ENCODE results near the gene AVEN. TPM values are rescaled to one million over a fixed set of nuclear protein-coding genes. Genes with fewer than 3 reads are reported as not detected.
A peak's percentile ranks its signal among the peaks of the same experiment; 100 is the strongest.

Gene AVEN
- total and polyA plus RNA-seq, 2 experiments from 2014 or later: 7.7 to 10.3 TPM

DNA sequence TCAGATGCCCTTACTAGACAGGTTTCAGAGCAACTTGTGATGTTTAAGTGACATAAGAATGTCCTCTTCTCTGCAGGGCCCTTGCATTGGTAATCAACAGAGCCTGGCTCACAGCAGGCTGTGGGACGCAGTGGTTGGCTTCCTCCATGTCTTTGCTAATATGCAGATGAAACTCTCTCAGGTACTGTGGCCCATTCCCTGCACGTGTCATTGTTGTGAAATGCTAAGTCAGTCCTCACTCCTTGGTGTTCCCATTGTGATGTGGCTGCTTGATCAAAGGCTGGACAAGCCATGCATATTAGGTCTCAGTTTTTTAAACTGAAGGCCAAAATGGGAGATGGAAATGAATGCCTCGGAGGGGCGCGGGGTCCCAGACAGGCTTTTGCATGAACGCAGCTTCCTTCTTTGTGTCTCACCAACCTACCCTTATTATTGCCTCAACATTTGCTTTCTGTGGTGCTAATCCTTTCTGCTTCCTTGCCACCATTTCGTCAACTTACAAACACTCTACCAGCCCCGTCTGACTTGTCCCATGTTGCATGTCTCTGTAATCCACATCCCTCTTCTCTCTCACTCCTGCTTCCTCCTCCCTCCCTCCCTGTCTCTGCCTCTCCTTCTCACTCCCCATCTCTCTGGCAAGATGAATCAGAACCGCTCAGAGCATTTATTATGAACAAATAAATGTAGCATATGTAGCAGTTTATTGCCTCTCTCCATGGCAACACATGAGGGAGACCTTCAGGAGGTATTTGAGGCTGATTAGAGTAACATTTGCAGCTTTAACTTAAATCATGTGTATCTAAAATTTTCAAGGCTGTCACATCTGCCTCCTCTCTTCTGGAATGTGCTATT lies 203.9 kb downstream of the AVEN start (continued):
- TF ChIP-seq, protein P1, sequence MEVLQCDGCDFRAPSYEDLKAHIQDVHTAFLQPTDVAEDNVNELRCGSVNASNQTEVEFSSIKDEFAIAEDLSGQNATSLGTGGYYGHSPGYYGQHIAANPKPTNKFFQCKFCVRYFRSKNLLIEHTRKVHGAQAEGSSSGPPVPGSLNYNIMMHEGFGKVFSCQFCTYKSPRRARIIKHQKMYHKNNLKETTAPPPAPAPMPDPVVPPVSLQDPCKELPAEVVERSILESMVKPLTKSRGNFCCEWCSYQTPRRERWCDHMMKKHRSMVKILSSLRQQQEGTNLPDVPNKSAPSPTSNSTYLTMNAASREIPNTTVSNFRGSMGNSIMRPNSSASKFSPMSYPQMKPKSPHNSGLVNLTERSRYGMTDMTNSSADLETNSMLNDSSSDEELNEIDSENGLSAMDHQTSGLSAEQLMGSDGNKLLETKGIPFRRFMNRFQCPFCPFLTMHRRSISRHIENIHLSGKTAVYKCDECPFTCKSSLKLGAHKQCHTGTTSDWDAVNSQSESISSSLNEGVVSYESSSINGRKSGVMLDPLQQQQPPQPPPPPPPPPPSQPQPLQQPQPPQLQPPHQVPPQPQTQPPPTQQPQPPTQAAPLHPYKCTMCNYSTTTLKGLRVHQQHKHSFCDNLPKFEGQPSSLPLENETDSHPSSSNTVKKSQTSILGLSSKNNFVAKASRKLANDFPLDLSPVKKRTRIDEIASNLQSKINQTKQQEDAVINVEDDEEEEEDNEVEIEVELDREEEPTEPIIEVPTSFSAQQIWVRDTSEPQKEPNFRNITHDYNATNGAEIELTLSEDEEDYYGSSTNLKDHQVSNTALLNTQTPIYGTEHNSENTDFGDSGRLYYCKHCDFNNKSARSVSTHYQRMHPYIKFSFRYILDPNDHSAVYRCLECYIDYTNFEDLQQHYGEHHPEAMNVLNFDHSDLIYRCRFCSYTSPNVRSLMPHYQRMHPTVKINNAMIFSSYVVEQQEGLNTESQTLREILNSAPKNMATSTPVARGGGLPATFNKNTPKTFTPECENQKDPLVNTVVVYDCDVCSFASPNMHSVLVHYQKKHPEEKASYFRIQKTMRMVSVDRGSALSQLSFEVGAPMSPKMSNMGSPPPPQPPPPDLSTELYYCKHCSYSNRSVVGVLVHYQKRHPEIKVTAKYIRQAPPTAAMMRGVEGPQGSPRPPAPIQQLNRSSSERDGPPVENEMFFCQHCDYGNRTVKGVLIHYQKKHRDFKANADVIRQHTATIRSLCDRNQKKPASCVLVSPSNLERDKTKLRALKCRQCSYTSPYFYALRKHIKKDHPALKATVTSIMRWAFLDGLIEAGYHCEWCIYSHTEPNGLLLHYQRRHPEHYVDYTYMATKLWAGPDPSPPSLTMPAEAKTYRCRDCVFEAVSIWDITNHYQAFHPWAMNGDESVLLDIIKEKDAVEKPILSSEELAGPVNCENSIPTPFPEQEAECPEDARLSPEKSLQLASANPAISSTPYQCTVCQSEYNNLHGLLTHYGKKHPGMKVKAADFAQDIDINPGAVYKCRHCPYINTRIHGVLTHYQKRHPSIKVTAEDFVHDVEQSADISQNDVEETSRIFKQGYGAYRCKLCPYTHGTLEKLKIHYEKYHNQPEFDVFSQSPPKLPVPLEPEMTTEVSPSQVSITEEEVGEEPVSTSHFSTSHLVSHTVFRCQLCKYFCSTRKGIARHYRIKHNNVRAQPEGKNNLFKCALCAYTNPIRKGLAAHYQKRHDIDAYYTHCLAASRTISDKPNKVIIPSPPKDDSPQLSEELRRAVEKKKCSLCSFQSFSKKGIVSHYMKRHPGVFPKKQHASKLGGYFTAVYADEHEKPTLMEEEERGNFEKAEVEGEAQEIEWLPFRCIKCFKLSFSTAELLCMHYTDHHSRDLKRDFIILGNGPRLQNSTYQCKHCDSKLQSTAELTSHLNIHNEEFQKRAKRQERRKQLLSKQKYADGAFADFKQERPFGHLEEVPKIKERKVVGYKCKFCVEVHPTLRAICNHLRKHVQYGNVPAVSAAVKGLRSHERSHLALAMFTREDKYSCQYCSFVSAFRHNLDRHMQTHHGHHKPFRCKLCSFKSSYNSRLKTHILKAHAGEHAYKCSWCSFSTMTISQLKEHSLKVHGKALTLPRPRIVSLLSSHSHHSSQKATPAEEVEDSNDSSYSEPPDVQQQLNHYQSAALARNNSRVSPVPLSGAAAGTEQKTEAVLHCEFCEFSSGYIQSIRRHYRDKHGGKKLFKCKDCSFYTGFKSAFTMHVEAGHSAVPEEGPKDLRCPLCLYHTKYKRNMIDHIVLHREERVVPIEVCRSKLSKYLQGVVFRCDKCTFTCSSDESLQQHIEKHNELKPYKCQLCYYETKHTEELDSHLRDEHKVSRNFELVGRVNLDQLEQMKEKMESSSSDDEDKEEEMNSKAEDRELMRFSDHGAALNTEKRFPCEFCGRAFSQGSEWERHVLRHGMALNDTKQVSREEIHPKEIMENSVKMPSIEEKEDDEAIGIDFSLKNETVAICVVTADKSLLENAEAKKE (CRISPR knock-in tag; IDR thresholded peaks at IDR 0.05): peak; percentile 90
- TF ChIP-seq EZH2phosphoT487 (IDR thresholded peaks at IDR 0.05; ENCODE audit: unreplicated experiment) (no peak), STAT1 (IDR thresholded peaks at IDR 0.05; ENCODE audit: unreplicated experiment) (no peak), POLR2AphosphoS5 (IDR thresholded peaks at IDR 0.05; ENCODE audit: low read depth) (no peak), NANOG (IDR thresholded peaks at IDR 0.05; ENCODE audit: borderline replicate concordance) (0 out of 2 replicates have a peak, but pooled peaks have one; percentile 26)

DNA sequence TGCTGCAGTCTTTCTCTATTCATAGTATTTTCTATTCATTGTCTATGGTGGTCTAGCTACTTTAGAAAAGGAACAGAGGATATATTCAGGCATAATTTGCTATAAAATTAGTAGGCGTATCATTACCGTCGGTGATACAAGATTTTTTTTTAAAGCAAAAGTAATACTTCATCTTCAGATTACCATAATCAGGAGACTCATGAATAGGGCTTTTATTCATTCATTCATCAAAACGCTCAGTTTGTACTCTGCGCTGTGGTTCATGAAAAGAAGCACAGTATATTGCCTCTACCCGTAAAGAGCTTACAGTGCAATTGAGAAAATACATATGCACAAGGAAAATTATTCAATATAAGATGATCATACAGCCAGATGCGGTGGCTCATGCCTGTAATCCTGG lies 207.4 kb downstream of the AVEN start:
- Histone ChIP-seq H3K36me3 (ENCODE audit: insufficient read depth) (no peaks in the 10 kb centered on the region), H2AFZ (no peak overlapping the region), H3F3A (replicated peaks; ENCODE audit: low read depth) (no peaks in the 10 kb centered on the region), H3K4me3 (no peak overlapping the region), H3K4me1 (ENCODE audit: insufficient read depth) (peaks cover 14% of the 10 kb centered on the region), H3K4me2 (no peak overlapping the region), H3K9me2 (ENCODE audit: insufficient read depth) (0 out of 2 replicates have a peak, but pooled peaks cover 11% of the 10 kb centered on the region), H3K79me2 (replicated peaks; ENCODE audit: insufficient read depth) (no peaks in the 10 kb centered on the region), H3K27ac (ENCODE audit: low read depth) (no peak overlapping the region), H3K27me3 (ENCODE audit: insufficient read depth) (no peaks in the 10 kb centered on the region), H4K20me1 (replicated peaks; ENCODE audit: insufficient read depth) (no peaks in the 10 kb centered on the region)
- Mint-ChIP-seq H3K9me3 (no peaks in the 10 kb centered on the region), H3K4me3 (no peak overlapping the region), H3K36me3 (ENCODE audit: low read depth) (no peaks in the 10 kb centered on the region), H3K4me1 (peaks cover 27% of the 10 kb centered on the region), H3K27me3 (ENCODE audit: insufficient read depth, low read depth, poor library complexity) (peaks cover 1% of the 10 kb centered on the region), H3K27ac (no peak overlapping the region)
- DNase-seq (ENCODE audit: low spot score) (no peak), ATAC-seq (no peak)
- TF ChIP-seq EZH2 (IDR thresholded peaks at IDR 0.05; ENCODE audit: low read depth, unreplicated experiment) (no peak), JUNB (IDR thresholded peaks at IDR 0.05; ENCODE audit: unreplicated experiment) (no peak), CREB1 (CRISPR knock-in tag; IDR thresholded peaks at IDR 0.05; ENCODE audit: low read depth) (no peak), ZNF331 (CRISPR knock-in tag; IDR thresholded peaks at IDR 0.05; ENCODE audit: low read depth) (no peak)
- TF ChIP-seq, protein P2, sequence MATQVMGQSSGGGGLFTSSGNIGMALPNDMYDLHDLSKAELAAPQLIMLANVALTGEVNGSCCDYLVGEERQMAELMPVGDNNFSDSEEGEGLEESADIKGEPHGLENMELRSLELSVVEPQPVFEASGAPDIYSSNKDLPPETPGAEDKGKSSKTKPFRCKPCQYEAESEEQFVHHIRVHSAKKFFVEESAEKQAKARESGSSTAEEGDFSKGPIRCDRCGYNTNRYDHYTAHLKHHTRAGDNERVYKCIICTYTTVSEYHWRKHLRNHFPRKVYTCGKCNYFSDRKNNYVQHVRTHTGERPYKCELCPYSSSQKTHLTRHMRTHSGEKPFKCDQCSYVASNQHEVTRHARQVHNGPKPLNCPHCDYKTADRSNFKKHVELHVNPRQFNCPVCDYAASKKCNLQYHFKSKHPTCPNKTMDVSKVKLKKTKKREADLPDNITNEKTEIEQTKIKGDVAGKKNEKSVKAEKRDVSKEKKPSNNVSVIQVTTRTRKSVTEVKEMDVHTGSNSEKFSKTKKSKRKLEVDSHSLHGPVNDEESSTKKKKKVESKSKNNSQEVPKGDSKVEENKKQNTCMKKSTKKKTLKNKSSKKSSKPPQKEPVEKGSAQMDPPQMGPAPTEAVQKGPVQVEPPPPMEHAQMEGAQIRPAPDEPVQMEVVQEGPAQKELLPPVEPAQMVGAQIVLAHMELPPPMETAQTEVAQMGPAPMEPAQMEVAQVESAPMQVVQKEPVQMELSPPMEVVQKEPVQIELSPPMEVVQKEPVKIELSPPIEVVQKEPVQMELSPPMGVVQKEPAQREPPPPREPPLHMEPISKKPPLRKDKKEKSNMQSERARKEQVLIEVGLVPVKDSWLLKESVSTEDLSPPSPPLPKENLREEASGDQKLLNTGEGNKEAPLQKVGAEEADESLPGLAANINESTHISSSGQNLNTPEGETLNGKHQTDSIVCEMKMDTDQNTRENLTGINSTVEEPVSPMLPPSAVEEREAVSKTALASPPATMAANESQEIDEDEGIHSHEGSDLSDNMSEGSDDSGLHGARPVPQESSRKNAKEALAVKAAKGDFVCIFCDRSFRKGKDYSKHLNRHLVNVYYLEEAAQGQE (IDR thresholded peaks at IDR 0.05; ENCODE audit: unreplicated experiment): no peak

Data from GM23338 (cell line).